HepG2 (cell line): ENCODE measurements around the gene ARHGDIA. TPM values are rescaled to one million over a fixed set of nuclear protein-coding genes. Genes with fewer than 3 reads are reported as not detected.
A peak's percentile ranks its signal among the peaks of the same experiment; 100 is the strongest.

Experiments used
- AGO2 ChIP-seq: fragments of 200-400 bp; formaldehyde crosslinking; optimal IDR thresholded peaks from 2 replicates; pipeline ENCODE3; 2017; ENCODE audit warnings: mild to moderate bottlenecking, low read depth, low read length, moderate library complexity
- ARID5B ChIP-seq: IDR thresholded peaks from 2 replicates; pipeline ENCODE4 v1.4.0; 2020; ENCODE audit warnings: mild to moderate bottlenecking, missing genetic modification reagents
- CCDC6 ChIP-seq: sonication (generic); formaldehyde crosslinking; IDR thresholded peaks from 2 replicates; pipeline ENCODE4 v1.8.1; 2022; ENCODE audit warnings: mild to moderate bottlenecking, missing genetic modification reagents, moderate library complexity
- CSRNP2 ChIP-seq: sonication (generic); formaldehyde crosslinking; conservative IDR thresholded peaks from 2 replicates; pipeline ENCODE4 v1.8.0; 2022; ENCODE audit warnings: low read depth, missing genetic modification reagents
- FIP1L1 ChIP-seq: fragments of 200-400 bp; formaldehyde crosslinking; IDR thresholded peaks from 2 replicates; pipeline ENCODE4 v1.6.1; 2018; ENCODE audit warnings: low read depth, mild to moderate bottlenecking, low read length, moderate library complexity, borderline replicate concordance; ENCODE audit not compliant: insufficient read depth
- FLYWCH1 ChIP-seq: sonication (generic); formaldehyde crosslinking; IDR thresholded peaks from 2 replicates; pipeline ENCODE4 v1.8.1; 2023; ENCODE audit warnings: mild to moderate bottlenecking, missing genetic modification reagents
- HNRNPK ChIP-seq: fragments of 200-400 bp; formaldehyde crosslinking; IDR thresholded peaks from 2 replicates; pipeline ENCODE4 v1.6.1; 2018; ENCODE audit warnings: low read length, low read depth, moderate library complexity, mild to moderate bottlenecking; ENCODE audit not compliant: poor library complexity, severe bottlenecking
- JARID2 ChIP-seq: sonication (generic); formaldehyde crosslinking; IDR thresholded peaks from 2 replicates; pipeline ENCODE4 v1.8.1; 2023; ENCODE audit warnings: missing genetic modification reagents, inconsistent platforms; ENCODE audit not compliant: insufficient replicate concordance
- KLF11 ChIP-seq: IDR thresholded peaks from 2 replicates; pipeline ENCODE4 v1.6.1; 2016; ENCODE audit warnings: missing compliant biosample characterization
- NCOA1 ChIP-seq: sonication (generic); formaldehyde crosslinking; IDR thresholded peaks from 2 replicates; pipeline ENCODE4 v1.9.0; 2021; ENCODE audit warnings: missing genetic modification reagents
- NR3C1 ChIP-seq: sonication (generic); formaldehyde crosslinking; IDR thresholded peaks from 2 replicates; pipeline ENCODE4 v1.4.0; 2020; ENCODE audit warnings: missing genetic modification reagents
- PHF5A ChIP-seq: IDR thresholded peaks from one replicate; pipeline ENCODE4 v1.6.1; 2018; ENCODE audit warnings: low read depth, missing genetic modification reagents; ENCODE audit not compliant: unreplicated experiment
- PPARG ChIP-seq: conservative IDR thresholded peaks from 2 replicates; pipeline ENCODE4 v1.6.1; 2016; ENCODE audit warnings: missing biosample characterization, missing genetic modification reagents
- RBAK ChIP-seq: sonication (generic); formaldehyde crosslinking; IDR thresholded peaks from 2 replicates; pipeline ENCODE4 v1.5.1; 2020; ENCODE audit warnings: mild to moderate bottlenecking, missing genetic modification reagents
- RELA ChIP-seq: sonication (generic); formaldehyde crosslinking; IDR thresholded peaks from 2 replicates; pipeline ENCODE4 v1.4.0; 2020; ENCODE audit warnings: missing genetic modification reagents
- SPEN ChIP-seq: sonication (generic); formaldehyde crosslinking; IDR thresholded peaks from 2 replicates; pipeline ENCODE4 v1.5.1; 2020; ENCODE audit warnings: low read depth, mild to moderate bottlenecking, missing genetic modification reagents
- TAF15 ChIP-seq: fragments of 200-400 bp; formaldehyde crosslinking; IDR thresholded peaks from one replicate; pipeline ENCODE4 v1.6.1; 2018; ENCODE audit warnings: mild to moderate bottlenecking, low read depth, low read length; ENCODE audit not compliant: poor library complexity, severe bottlenecking
- WIZ ChIP-seq: sonication (generic); formaldehyde crosslinking; IDR thresholded peaks from 2 replicates; pipeline ENCODE4 v1.5.1; 2020; ENCODE audit warnings: mild to moderate bottlenecking, missing genetic modification reagents
- ZBTB7A ChIP-seq: sonication (generic); formaldehyde crosslinking; IDR thresholded peaks from 2 replicates; pipeline ENCODE4 v1.8.0; 2022; ENCODE audit warnings: mild to moderate bottlenecking, missing genetic modification reagents
- ZFP90 ChIP-seq: sonication (generic); formaldehyde crosslinking; IDR thresholded peaks from 2 replicates; pipeline ENCODE4 v1.8.0; 2022; ENCODE audit warnings: missing genetic modification reagents, mild to moderate bottlenecking, inconsistent platforms, borderline replicate concordance
- ZNF160 ChIP-seq: sonication (generic); formaldehyde crosslinking; IDR thresholded peaks from 2 replicates; pipeline ENCODE4 v1.8.0; 2022; ENCODE audit warnings: mild to moderate bottlenecking, inconsistent platforms, missing genetic modification reagents
- ZNF256 ChIP-seq: sonication (generic); formaldehyde crosslinking; conservative IDR thresholded peaks from 2 replicates; pipeline ENCODE4 v1.4.0; 2020; ENCODE audit warnings: missing genetic modification reagents
- ZNF333 ChIP-seq: sonication (generic); formaldehyde crosslinking; IDR thresholded peaks from 2 replicates; pipeline ENCODE4 v1.4.0; 2020; ENCODE audit warnings: mild to moderate bottlenecking, missing genetic modification reagents, borderline replicate concordance
- ZNF766 ChIP-seq: sonication (generic); formaldehyde crosslinking; IDR thresholded peaks from 2 replicates; pipeline ENCODE4 v1.5.0; 2020; ENCODE audit warnings: missing genetic modification reagents, borderline replicate concordance
- ZNF878 ChIP-seq: sonication (generic); formaldehyde crosslinking; IDR thresholded peaks from 2 replicates; pipeline ENCODE4 v1.8.1; 2023; ENCODE audit warnings: mild to moderate bottlenecking, missing genetic modification reagents, moderate library complexity
- polyA plus RNA-seq, 8 experiments: library from polyadenylated mRNA; depleted of rRNA in 3 of 8; stranded (reverse) in 7 of 8; unstranded in 1 of 8; fragments of >200 nt; fragmentation: Illumina TruSeq in 4 of 8; extraction: Trizol in 4 of 8; gene quantifications; 2 replicates each; pipeline versions ENCODE4 v1.2.1 to v1.2.3, GENCODE V29; 2011 to 2016; ENCODE audit warnings: low read depth in 4 of 8, missing spikeins in 1 of 8, mixed read lengths in 1 of 8; ENCODE audit not compliant: insufficient read depth in 1 of 8
- total RNA-seq, 5 experiments: library from RNA; depleted of rRNA; stranded (reverse); fragments of >200 nt; fragmentation: Illumina TruSeq; extraction: Trizol; gene quantifications; 2 replicates each; pipeline ENCODE4 v1.2.3, GENCODE V29; 2016; ENCODE audit warnings: low read depth in 1 of 5

Gene ARHGDIA
- total and polyA plus RNA-seq, 2 of the 13 experiments (the other 11 are each of a cell fraction or from before 2014, with no cell fraction given): 40.0 to 64.0 TPM

- peak; percentile 63 for TF ChIP-seq ARID5B (CRISPR knock-in tag)
- peak; percentile 88; the same call in 1 of the 2 replicates for TF ChIP-seq CSRNP2
- TF ChIP-seq WIZ (CRISPR knock-in tag): no peak; the same call in 1 of the 2 replicates
- 0 out of 2 replicates have a peak, but pooled peaks have one; percentile 44 for TF ChIP-seq RBAK (CRISPR knock-in tag)
- TF ChIP-seq FIP1L1: no peak
- peak; percentile 67 for TF ChIP-seq HNRNPK
- TF ChIP-seq ZFP90: peak; percentile 78
- TF ChIP-seq ZNF160 (CRISPR knock-in tag): peak; percentile 95
- TF ChIP-seq NCOA1 (CRISPR knock-in tag): peak; percentile 98
- no peak; the same call in 1 of the 2 replicates for TF ChIP-seq FLYWCH1 (CRISPR knock-in tag)
- TF ChIP-seq PHF5A (CRISPR knock-in tag): peak; percentile 17
- peak; percentile 62; the same call in 1 of the 2 replicates for TF ChIP-seq RELA (CRISPR knock-in tag)
- TF ChIP-seq ZBTB7A (CRISPR knock-in tag): peak; percentile 98
- TF ChIP-seq CCDC6: peak; percentile 91; the same call in 1 of the 2 replicates
- peak; percentile 35; the same call in 1 of the 2 replicates for TF ChIP-seq PPARG (CRISPR knock-in tag)
- peak; percentile 89 for TF ChIP-seq ZNF766 (CRISPR knock-in tag)
- TF ChIP-seq AGO2: peak; percentile 100
- TF ChIP-seq ZNF333: peak; percentile 92; the same call in 1 of the 2 replicates
- TF ChIP-seq ZNF256 (CRISPR knock-in tag): no peak
- peak; percentile 93 for TF ChIP-seq SPEN (CRISPR knock-in tag)
- 0 out of 2 replicates have a peak, but pooled peaks have one; percentile 84 for TF ChIP-seq KLF11 (CRISPR knock-in tag)
- peak; percentile 52; the same call in 1 of the 2 replicates for TF ChIP-seq ZNF878 (CRISPR knock-in tag)
- peak; percentile 47 for TF ChIP-seq JARID2 (CRISPR knock-in tag)
- TF ChIP-seq TAF15: peak; percentile 96
- TF ChIP-seq NR3C1: no peak
These were observed 472 bp upstream of the ARHGDIA start (continued) for GRCh38 chr17:81871387-81872230.
